HG03103 (cell line): ENCODE measurements around the gene OR2T27.
"Not testable (repeated sequence)": the region's sequence is repeated elsewhere in the genome, so short reads cannot be mapped to it uniquely, and the experiment has no call there.

Experiments
- ATAC-seq: cut with Tn5 transposase; IDR thresholded peaks from one replicate; pipeline ENCODE4 v1.9.1; 2021; ENCODE audit warnings: low read depth; ENCODE audit not compliant: unreplicated experiment

OR2T27 gene

GRCh38 chr1:248655354-248655753 is at the start of gene OR2T27:
Gene OR2T27, minus strand, starts transcription at chr1:248655528. Its CDS starts 4,644 bp downstream, at chr1:248650884.
- peak; percentile 53 for ATAC-seq

GRCh38 chr1:248704606-248705005 is 49.3 kb upstream of the OR2T27 start:
- no peak for ATAC-seq

- ATAC-seq, result no peak
These were observed 48.3 kb upstream of the OR2T27 start for GRCh38 chr1:248703674-248704073.

GRCh38 chr1:248702714-248703113 is 47.4 kb upstream of the OR2T27 start, which contains the start of gene OR14I1:
Gene OR14I1, minus strand, starts transcription at chr1:248702766.
- ATAC-seq, result no peak

GRCh38 chr1:248699099-248699498 is 43.8 kb upstream of the OR2T27 start:
- no peak for ATAC-seq

- no peak for ATAC-seq
These were observed 42.6 kb upstream of the OR2T27 start for GRCh38 chr1:248697907-248698306.

GRCh38 chr1:248696774-248697173 is 41.4 kb upstream of the OR2T27 start:
- ATAC-seq, result no peak

GRCh38 chr1:248696261-248696660 is 40.9 kb upstream of the OR2T27 start:
- no peak for ATAC-seq

- no peak for ATAC-seq
These were observed 40.3 kb upstream of the OR2T27 start for GRCh38 chr1:248695451-248696132.

GRCh38 chr1:248691567-248692155 is 36.3 kb upstream of the OR2T27 start:
- no peak for ATAC-seq

GRCh38 chr1:248688527-248689298 is 33.4 kb upstream of the OR2T27 start:
- peak; percentile 36 for ATAC-seq

GRCh38 chr1:248686815-248687214 is 31.5 kb upstream of the OR2T27 start:
- peak; percentile 88 for ATAC-seq

GRCh38 chr1:248681651-248682050 is 26.3 kb upstream of the OR2T27 start:
- ATAC-seq, result no peak

GRCh38 chr1:248670003-248670402 is 14.7 kb upstream of the OR2T27 start:
- no peak for ATAC-seq

GRCh38 chr1:248663453-248664328 is 8.4 kb upstream of the OR2T27 start:
- peak; percentile 99 for ATAC-seq

- ATAC-seq, result not testable (repeated sequence)
These were observed 1.5 kb upstream of the OR2T27 start for GRCh38 chr1:248656797-248657196.

GRCh38 chr1:248648770-248649536 is 6.4 kb downstream of the OR2T27 start:
- not testable (repeated sequence) for ATAC-seq

- ATAC-seq, result not testable (repeated sequence)
These were observed 10.2 kb downstream of the OR2T27 start, which contains the start of gene OR2T35 for GRCh38 chr1:248645178-248645577. Gene OR2T35, minus strand, starts transcription at chr1:248645278. Its CDS starts 6,020 bp downstream, at chr1:248639258.

GRCh38 chr1:248642971-248643651 is 12.2 kb downstream of the OR2T27 start:
- peak; percentile 56 for ATAC-seq
